Activated CD8-positive, alpha-beta T cell treated with anti-CD3 and anti-CD28 coated beads, Interleukin-2, amount 10 ng/mL, durations not matched to agents 7 days and 5 days (primary cell): ENCODE measurements around the gene TMEM190. TPM values are rescaled to one million over a fixed set of nuclear protein-coding genes. Genes with fewer than 3 reads are reported as not detected.

Source experiments
- ATAC-seq: fragments of 150-1000 bp; cut with Tn5 transposase; one replicate; pipeline ENCODE4 v1.10.0; 2021; ENCODE audit warnings: moderate library complexity
- CTCF ChIA-PET: fragments of 350-600 bp; sonication (Branson Sonifier 250); formaldehyde crosslinking; loops from one replicate; lab custom pipeline; 2021; ENCODE audit warnings: antibody characterized with exemption; lab: Charles Lee
- POLR2A ChIA-PET: fragments of 350-600 bp; sonication (Branson Sonifier 250); formaldehyde crosslinking; loops from one replicate; lab custom pipeline; 2021; ENCODE audit warnings: antibody characterized with exemption; lab: Charles Lee
- DNase-seq: peaks from one replicate; pipeline ENCODE4 v3.0.0-alpha.2; 2020
- H3K27ac Mint-ChIP-seq: one replicate; pipeline ENCODE4 v1.8.0; 2021; ENCODE audit warnings: mild to moderate bottlenecking, mixed read lengths
- H3K27me3 Mint-ChIP-seq: one replicate; pipeline ENCODE4 v1.8.0; 2021; ENCODE audit warnings: low read depth, mixed read lengths
- H3K36me3 Mint-ChIP-seq: one replicate; pipeline ENCODE4 v1.8.0; 2021; ENCODE audit warnings: low read depth, mixed read lengths
- H3K4me1 Mint-ChIP-seq: one replicate; pipeline ENCODE4 v1.8.0; 2021; ENCODE audit warnings: low read depth, mixed read lengths
- H3K4me3 Mint-ChIP-seq: one replicate; pipeline ENCODE4 v1.8.0; 2021; ENCODE audit warnings: mild to moderate bottlenecking, mixed read lengths
- H3K9me3 Mint-ChIP-seq: one replicate; pipeline ENCODE4 v1.8.0; 2022; ENCODE audit warnings: mixed read lengths; ENCODE audit not compliant: insufficient read depth
- total RNA-seq, 2 experiments: library from RNA; stranded (reverse); gene quantifications; one replicate each; pipeline ENCODE4 v1.2.3, GENCODE V29; 2021

TMEM190 gene
- total RNA-seq, 2 experiments from 2014 or later, result not detected

- Mint-ChIP-seq H3K9me3 (no peaks in the 10 kb centered on the region), H3K4me1 (no peaks in the 10 kb centered on the region), H3K4me3 (no peak within 1 kb of the TSS), H3K27ac (no peak within 1 kb of the TSS), H3K27me3 (peaks cover 6% of the 10 kb centered on the region), H3K36me3 (no peaks in the 10 kb centered on the region)
- DNase-seq (no peak), ATAC-seq (no peak)
- CTCF ChIA-PET, result no interaction called here
- POLR2A ChIA-PET, result no interaction called here
These were observed 13.5 kb upstream of the TMEM190 start, which contains the start of gene GARIN5B for GRCh38 chr19:55362990-55363716. TSS of gene GARIN5B (minus strand) at chr19:55363260. CDS start at chr19:55363066, 194 bp downstream.

GRCh38 chr19:55365245-55365644 is 11.4 kb upstream of the TMEM190 start:
- Mint-ChIP-seq H3K4me1 (peaks cover 4% of the 10 kb centered on the region), H3K4me3 (no peak overlapping the region), H3K9me3 (no peaks in the 10 kb centered on the region), H3K36me3 (peaks cover 2% of the 10 kb centered on the region), H3K27ac (no peak overlapping the region), H3K27me3 (peaks cover 16% of the 10 kb centered on the region)
- ChIA-PET CTCF (no interaction called here), POLR2A (no interaction called here)
- DNase-seq (no peak), ATAC-seq (no peak)

DNA sequence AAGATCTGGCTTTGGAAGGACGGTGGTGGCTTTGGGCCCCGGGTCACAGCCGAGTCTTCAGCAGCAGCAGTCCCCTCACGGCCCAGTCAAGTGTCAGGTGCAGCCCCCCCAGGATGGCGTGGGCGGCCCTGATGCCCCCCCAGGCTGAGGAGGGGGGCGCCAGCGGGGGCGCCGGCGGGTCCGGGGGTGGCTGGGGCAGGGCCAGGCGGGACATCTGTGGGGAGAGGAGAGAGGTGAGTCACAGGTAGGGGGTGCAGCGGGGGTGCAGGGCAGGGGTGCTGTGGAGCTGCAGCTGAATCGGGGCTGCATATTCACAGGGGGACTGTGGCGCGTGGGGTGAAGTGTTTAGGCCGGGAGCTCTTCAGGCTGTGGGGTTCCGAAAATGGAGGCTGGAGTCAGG is 10.7 kb upstream of the TMEM190 start:
- H3K9me3 Mint-ChIP-seq, result no peaks in the 10 kb centered on the region
- peaks cover 22% of the 10 kb centered on the region for H3K27me3 Mint-ChIP-seq
- DNase-seq, result no peak
- H3K27ac Mint-ChIP-seq, result no peak overlapping the region
- H3K4me1 Mint-ChIP-seq, result peaks cover 4% of the 10 kb centered on the region
- H3K36me3 Mint-ChIP-seq, result peaks cover 2% of the 10 kb centered on the region
- no peak for ATAC-seq
- CTCF ChIA-PET, result interaction anchor here (1.1 kb wide), 1 partner anchor 17 kb away, joined by 3 read pairs; no protein-coding TSS in a partner anchor
- POLR2A ChIA-PET, result interaction anchor here (1.0 kb wide), 1 partner anchor 17 kb away, joined by 3 read pairs; no protein-coding TSS in a partner anchor
- no peak overlapping the region for H3K4me3 Mint-ChIP-seq

- CTCF ChIA-PET, result interaction anchor here (1.1 kb wide), 1 partner anchor 16 kb away, joined by 3 read pairs; no protein-coding TSS in a partner anchor
- DNase-seq, result no peak
- Mint-ChIP-seq H3K27me3 (peaks cover 30% of the 10 kb centered on the region), H3K4me3 (no peak overlapping the region), H3K9me3 (no peaks in the 10 kb centered on the region), H3K27ac (no peak overlapping the region), H3K36me3 (peaks cover 2% of the 10 kb centered on the region), H3K4me1 (peaks cover 4% of the 10 kb centered on the region)
- ATAC-seq, result no peak
- POLR2A ChIA-PET, result interaction anchor here (0.9 to 1.0 kb wide), 2 partner anchors 18 to 28 kb away, joined by 3 to 4 read pairs; no protein-coding TSS in a partner anchor
These were observed 9.8 kb upstream of the TMEM190 start for GRCh38 chr19:55366790-55367189.

DNA sequence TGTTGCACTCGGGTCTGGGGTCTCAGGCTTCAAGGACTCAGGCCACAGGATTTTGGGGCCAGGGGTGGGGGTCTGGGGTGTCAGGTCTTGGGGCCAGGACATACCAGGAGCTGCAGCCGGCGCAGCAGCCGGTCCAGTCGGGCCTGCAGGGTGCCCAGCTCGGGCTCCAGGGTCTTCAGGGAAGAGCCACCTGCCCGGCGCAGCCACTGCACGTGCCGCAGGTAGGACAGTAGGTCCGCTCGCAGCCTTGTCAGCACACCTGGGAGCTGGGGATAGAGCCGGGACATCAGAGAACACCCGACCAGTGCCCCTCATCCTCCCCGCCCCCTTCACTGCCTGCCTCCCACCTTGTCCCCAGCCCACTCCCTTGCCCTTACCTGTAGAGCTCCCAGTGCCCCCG is 8.5 kb upstream of the TMEM190 start:
- no peak for ATAC-seq
- Mint-ChIP-seq H3K9me3 (no peaks in the 10 kb centered on the region), H3K27ac (no peak overlapping the region), H3K27me3 (peaks cover 35% of the 10 kb centered on the region), H3K36me3 (peaks cover 2% of the 10 kb centered on the region), H3K4me3 (no peak overlapping the region), H3K4me1 (peaks cover 8% of the 10 kb centered on the region)
- ChIA-PET CTCF (interaction anchor here (0.8 kb wide), 1 partner anchor 29 kb away, joined by 3 read pairs; the partner anchor contains the start of gene KMT5C), POLR2A (interaction anchor here (1.0 to 2.3 kb wide), 3 partner anchors 16 to 34 kb away, joined by 3 to 7 read pairs (median 3); partner anchors contain the start of gene TMEM238)
- no peak for DNase-seq

DNA sequence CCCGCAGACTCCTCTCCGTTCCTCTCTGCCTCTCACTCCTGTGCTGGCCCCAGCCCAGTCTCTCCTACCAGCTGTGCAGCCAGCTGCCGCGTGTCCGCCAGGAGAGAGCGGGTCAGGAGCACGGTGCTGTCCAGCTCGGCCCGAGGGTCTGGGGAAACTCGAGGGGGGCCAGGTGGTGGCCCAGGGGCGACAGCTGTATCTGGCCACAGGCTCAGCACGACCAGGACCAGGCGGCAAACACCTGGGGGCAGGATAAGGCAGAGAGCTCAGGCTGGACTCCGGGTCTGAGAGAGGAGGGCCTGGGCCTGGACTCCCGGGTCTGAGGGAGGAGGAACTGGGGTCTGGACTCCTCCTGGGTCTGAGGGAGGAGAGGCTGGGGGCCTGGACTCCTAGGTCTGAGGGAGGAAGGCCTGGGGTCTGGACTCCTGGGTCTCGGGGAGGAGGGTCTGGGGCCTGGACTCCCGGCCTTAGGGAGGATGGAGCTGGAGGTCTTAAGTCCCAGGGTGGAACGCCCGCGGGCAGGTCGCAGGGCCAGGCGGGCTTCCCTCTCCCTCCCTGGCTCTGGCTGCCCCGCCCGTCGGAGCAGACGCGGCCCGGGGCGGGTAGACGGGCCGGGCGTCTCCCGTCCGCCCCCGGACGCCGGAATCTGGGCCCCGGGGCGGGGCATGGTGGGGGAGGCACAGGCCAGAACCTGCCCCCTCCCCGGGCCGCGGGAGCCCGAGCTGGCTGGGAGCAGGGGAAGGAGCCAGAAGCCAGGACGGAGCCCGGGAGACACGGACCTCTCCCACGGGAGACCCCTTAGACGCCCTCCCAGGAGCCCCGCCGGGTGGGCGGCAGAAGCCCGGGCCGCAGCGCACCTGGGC is 7.7 kb upstream of the TMEM190 start:
- Mint-ChIP-seq H3K27me3 (peaks cover 40% of the 10 kb centered on the region), H3K36me3 (peaks cover 2% of the 10 kb centered on the region), H3K4me1 (peaks cover 11% of the 10 kb centered on the region), H3K9me3 (no peaks in the 10 kb centered on the region), H3K27ac (no peak overlapping the region), H3K4me3 (no peak overlapping the region)
- no peak for DNase-seq
- ChIA-PET POLR2A (interaction anchor here (1.0 to 2.3 kb wide), 3 partner anchors 15 to 34 kb away, joined by 3 to 7 read pairs (median 3); partner anchors contain the start of gene TMEM238), CTCF (interaction anchor here (0.8 kb wide), 1 partner anchor 29 kb away, joined by 3 read pairs; the partner anchor contains the start of gene KMT5C)
- peak; percentile 46 for ATAC-seq

- Mint-ChIP-seq H3K36me3 (peaks cover 2% of the 10 kb centered on the region), H3K4me3 (no peak overlapping the region), H3K4me1 (peaks cover 11% of the 10 kb centered on the region), H3K27me3 (peaks cover 40% of the 10 kb centered on the region), H3K9me3 (no peaks in the 10 kb centered on the region), H3K27ac (no peak overlapping the region)
- ATAC-seq (peak; percentile 50), DNase-seq (peak; percentile 38)
- ChIA-PET POLR2A (interaction anchor here (1.5 to 2.3 kb wide), 2 partner anchors 14 to 18 kb away, joined by 3 to 7 read pairs; partner anchors contain the start of gene TMEM238), CTCF (no interaction called here)
These were observed 6.8 kb upstream of the TMEM190 start for GRCh38 chr19:55369653-55370304.

GRCh38 chr19:55370305-55370988 is 6.2 kb upstream of the TMEM190 start, which contains the start of gene IL11:
TSS of gene IL11 (minus strand) at chr19:55370463. CDS start at chr19:55370310, 153 bp downstream.
- peaks cover 2% of the 10 kb centered on the region for H3K36me3 Mint-ChIP-seq

DNA sequence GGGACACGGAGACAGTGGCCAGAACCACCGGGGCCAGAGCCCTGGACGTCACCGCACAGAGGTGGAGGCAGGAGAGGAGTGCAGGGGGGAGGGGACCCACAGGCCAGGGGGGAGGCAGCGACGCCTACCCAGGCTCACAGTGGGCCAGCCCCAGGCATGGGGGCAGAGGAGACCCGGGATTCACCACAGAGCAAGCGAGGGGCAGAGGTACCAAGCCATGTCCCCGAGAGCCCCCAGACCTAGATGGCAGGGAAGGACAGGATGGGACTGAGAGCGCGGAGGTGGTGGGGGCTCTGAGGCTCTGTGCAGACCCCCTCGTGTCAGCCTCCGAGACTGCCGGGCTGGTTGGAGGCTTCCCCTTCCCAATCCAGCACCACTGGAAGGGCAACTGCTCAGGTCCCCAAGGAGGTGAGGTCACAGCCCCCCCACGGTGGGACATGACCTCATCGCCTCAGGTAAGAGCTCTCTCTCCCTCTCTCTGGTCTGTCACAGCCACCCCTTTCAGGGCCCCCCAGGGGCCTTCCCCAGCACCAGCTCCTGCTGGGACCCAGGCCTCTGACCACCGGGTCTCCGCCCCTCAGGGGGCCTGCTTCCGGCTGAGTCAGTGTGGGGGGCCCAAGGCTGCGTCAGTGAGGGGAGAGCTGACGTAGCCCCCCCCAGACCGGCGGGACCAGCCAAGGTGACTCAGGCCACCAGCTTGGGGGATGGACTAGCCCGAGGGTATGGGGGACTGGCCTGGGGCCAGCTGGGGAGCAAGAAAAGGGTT is 4.1 kb upstream of the TMEM190 start:
- CTCF ChIA-PET, result interaction anchor here (0.5 to 1.2 kb wide), 2 partner anchors 35 to 131 kb away, joined by 3 read pairs; no protein-coding TSS in a partner anchor
- H3K9me3 Mint-ChIP-seq, result no peaks in the 10 kb centered on the region
- H3K27me3 Mint-ChIP-seq, result peaks cover 37% of the 10 kb centered on the region
- POLR2A ChIA-PET, result interaction anchor here (0.6 to 1.4 kb wide), 2 partner anchors 12 to 14 kb away, joined by 3 to 6 read pairs; partner anchors contain the start of gene TMEM238
- no peak overlapping the region for H3K4me3 Mint-ChIP-seq
- H3K27ac Mint-ChIP-seq, result no peak overlapping the region
- H3K36me3 Mint-ChIP-seq, result peaks cover 2% of the 10 kb centered on the region
- peaks cover 11% of the 10 kb centered on the region for H3K4me1 Mint-ChIP-seq
- DNase-seq (no peak), ATAC-seq (no peak)

More at GRCh38 chr19:55370305-55370988, 6.2 kb upstream of the TMEM190 start, which contains the start of gene IL11:
- ChIA-PET CTCF (no interaction called here), POLR2A (interaction anchor here (0.9 to 2.3 kb wide), 2 partner anchors 13 to 14 kb away, joined by 3 to 7 read pairs; partner anchors contain the start of gene TMEM238)
- ATAC-seq (no peak), DNase-seq (no peak)
- Mint-ChIP-seq H3K27me3 (peaks cover 40% of the 10 kb centered on the region), H3K4me1 (peaks cover 11% of the 10 kb centered on the region), H3K9me3 (no peaks in the 10 kb centered on the region), H3K27ac (no peak within 1 kb of the TSS), H3K4me3 (no peak within 1 kb of the TSS)
